Activated CD4-positive, alpha-beta T cell treated with anti-CD3 and anti-CD28 coated beads, Interleukin-2, amount 50 U/mL, for 16 hours (primary cell): ENCODE results near the gene C2orf68.
"Not testable (repeated sequence)": the region's sequence is repeated elsewhere in the genome, so short reads cannot be mapped to it uniquely, and the experiment has no call there.

ENCODE experiments used
- DNase-seq: peaks from one replicate; pipeline ENCODE4 v3.0.0-alpha.2; 2020

Gene C2orf68

GRCh38 chr2:85597241-85597640 is 14.6 kb downstream of the C2orf68 start:
- DNase-seq = no peak

- no peak for DNase-seq
These were observed 15.3 kb downstream of the C2orf68 start for GRCh38 chr2:85596486-85597143.

- no peak for DNase-seq
These were observed 15.9 kb downstream of the C2orf68 start for GRCh38 chr2:85596026-85596333.

GRCh38 chr2:85595301-85596025 is 16.4 kb downstream of the C2orf68 start, which contains the start of gene RNF181:
Gene RNF181, plus strand, starts transcription at chr2:85595745. Its CDS starts 19 bp downstream, at chr2:85595764.
- peak; percentile 97 for DNase-seq

GRCh38 chr2:85594715-85595300 is 17.1 kb downstream of the C2orf68 start:
- no peak for DNase-seq

GRCh38 chr2:85593023-85593422 is 18.8 kb downstream of the C2orf68 start:
- DNase-seq = no peak

GRCh38 chr2:85592299-85592698 is 19.6 kb downstream of the C2orf68 start:
- not testable (repeated sequence) for DNase-seq

- DNase-seq = no peak
These were observed 20.3 kb downstream of the C2orf68 start for GRCh38 chr2:85591563-85591962.

- no peak for DNase-seq
These were observed 20.9 kb downstream of the C2orf68 start for GRCh38 chr2:85590950-85591349.

GRCh38 chr2:85589982-85590791 is 21.7 kb downstream of the C2orf68 start:
- DNase-seq = no peak

- no peak for DNase-seq
These were observed 22.7 kb downstream of the C2orf68 start for GRCh38 chr2:85589181-85589580.

GRCh38 chr2:85588645-85589044 is 23.2 kb downstream of the C2orf68 start:
- DNase-seq = no peak

GRCh38 chr2:85588236-85588635 is 23.6 kb downstream of the C2orf68 start:
- DNase-seq = no peak

GRCh38 chr2:85585781-85586105 is 26.1 kb downstream of the C2orf68 start:
- DNase-seq = no peak

- peak; percentile 46 for DNase-seq
These were observed 26.7 kb downstream of the C2orf68 start for GRCh38 chr2:85584857-85585780.

GRCh38 chr2:85584354-85584856 is 27.5 kb downstream of the C2orf68 start, which contains the start of gene VAMP5:
Gene VAMP5, plus strand, starts transcription at chr2:85584431. Its CDS starts 60 bp downstream, at chr2:85584491.
- no peak for DNase-seq

- DNase-seq = peak; percentile 40
These were observed 28.1 kb downstream of the C2orf68 start for GRCh38 chr2:85583667-85584353.

- DNase-seq = no peak
These were observed 29.4 kb downstream of the C2orf68 start for GRCh38 chr2:85582492-85582891.

- DNase-seq = no peak
These were observed 31.7 kb downstream of the C2orf68 start for GRCh38 chr2:85580206-85580605.

- no peak for DNase-seq
These were observed 32.5 kb downstream of the C2orf68 start for GRCh38 chr2:85579266-85579935.
